ENCODE data around the gene GBF1.
A peak's percentile ranks its signal among the peaks of the same experiment; 100 is the strongest.

GBF1 gene

GRCh38 chr10:102409604-102410428 lies 164.5 kb downstream of the GBF1 start:
- Histone ChIP-seq H3K27me3 (no peaks in the 10 kb centered on the region), H3K36me3 (no peaks in the 10 kb centered on the region; the same call in 1 of the 2 replicates), H3K9me3 (no peaks in the 10 kb centered on the region), H3K4me1 (peaks cover 18% of the 10 kb centered on the region), H3K4me3 (ENCODE audit: low read depth, low read length) (peak overlapping the region; percentile 62)
- no peak for TF ChIP-seq CTCF (IDR thresholded peaks at IDR 0.05; ENCODE audit: low read depth, low read length)
- peak; percentile 32 for DNase-seq

GRCh38 chr10:102410429-102411073 lies 165.2 kb downstream of the GBF1 start:
- peak overlapping the region; percentile 62 for H3K4me3 ChIP-seq (ENCODE audit: low read depth, low read length)
- no peak for TF ChIP-seq CTCF (IDR thresholded peaks at IDR 0.05; ENCODE audit: low read depth, low read length)
- DNase-seq: peak; percentile 75
- no peaks in the 10 kb centered on the region for H3K27me3 ChIP-seq
- H3K9me3 ChIP-seq: no peaks in the 10 kb centered on the region
- peaks cover 18% of the 10 kb centered on the region for H3K4me1 ChIP-seq
- no peaks in the 10 kb centered on the region; the same call in 1 of the 2 replicates for H3K36me3 ChIP-seq

- peak overlapping the region; percentile 62; the same call in 1 of the 2 replicates for H3K4me3 ChIP-seq (ENCODE audit: low read depth, low read length)
- H3K9me3 ChIP-seq: no peaks in the 10 kb centered on the region
- H3K27me3 ChIP-seq: no peaks in the 10 kb centered on the region
- DNase-seq: no peak
- H3K4me1 ChIP-seq: peaks cover 18% of the 10 kb centered on the region
- TF ChIP-seq CTCF (IDR thresholded peaks at IDR 0.05; ENCODE audit: low read depth, low read length): no peak
- H3K36me3 ChIP-seq: no peaks in the 10 kb centered on the region; the same call in 1 of the 2 replicates
Observed at GRCh38 chr10:102411341-102412255, 166.3 kb downstream of the GBF1 start.

GRCh38 chr10:102412293-102412692 lies 167.0 kb downstream of the GBF1 start:
- H3K9me3 ChIP-seq: no peaks in the 10 kb centered on the region
- no peak for DNase-seq
- no peak overlapping the region for H3K4me3 ChIP-seq (ENCODE audit: low read depth, low read length)
- TF ChIP-seq CTCF (IDR thresholded peaks at IDR 0.05; ENCODE audit: low read depth, low read length): no peak
- H3K36me3 ChIP-seq: no peaks in the 10 kb centered on the region; the same call in 1 of the 2 replicates
- peaks cover 18% of the 10 kb centered on the region for H3K4me1 ChIP-seq
- H3K27me3 ChIP-seq: no peaks in the 10 kb centered on the region

- H3K9me3 ChIP-seq: no peaks in the 10 kb centered on the region
- peaks cover 18% of the 10 kb centered on the region for H3K4me1 ChIP-seq
- TF ChIP-seq CTCF (IDR thresholded peaks at IDR 0.05; ENCODE audit: low read depth, low read length): no peak
- H3K36me3 ChIP-seq: no peaks in the 10 kb centered on the region; the same call in 1 of the 2 replicates
- peak; percentile 83 for DNase-seq
- no peaks in the 10 kb centered on the region for H3K27me3 ChIP-seq
- no peak overlapping the region; the same call in 1 of the 2 replicates for H3K4me3 ChIP-seq (ENCODE audit: low read depth, low read length)
Observed at GRCh38 chr10:102413053-102413705, 167.8 kb downstream of the GBF1 start.
